ENCODE measurements around the gene RPGRIP1.
"Not testable (repeated sequence)": the region's sequence is repeated elsewhere in the genome, so short reads cannot be mapped to it uniquely, and the experiment has no call there.

Gene RPGRIP1

DNA sequence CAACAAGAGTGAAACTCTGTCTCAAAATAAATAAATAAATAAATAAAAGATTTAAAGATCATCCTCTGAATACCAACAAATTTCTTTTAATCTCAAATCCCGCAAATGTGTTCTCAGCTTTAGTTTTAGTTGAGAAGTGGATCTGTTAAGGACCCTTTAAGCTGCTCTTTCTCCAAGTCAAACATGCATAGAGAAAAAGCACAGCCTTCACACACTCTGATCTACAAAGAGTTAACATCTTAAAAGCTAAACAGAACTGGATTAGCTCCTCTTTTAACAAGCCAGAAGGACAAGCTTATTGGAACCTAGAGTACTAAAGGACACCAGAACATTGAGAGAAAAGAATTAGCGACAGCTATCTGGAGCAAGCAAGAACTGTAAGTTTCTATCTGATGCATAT, at the start of gene RPGRIP1:
TSS of gene RPGRIP1 (plus strand) at position 301 of the 400 bp plus-strand sequence. CDS start 7,894 bp downstream, outside the sequence.
- no peak for DNase-seq

DNA sequence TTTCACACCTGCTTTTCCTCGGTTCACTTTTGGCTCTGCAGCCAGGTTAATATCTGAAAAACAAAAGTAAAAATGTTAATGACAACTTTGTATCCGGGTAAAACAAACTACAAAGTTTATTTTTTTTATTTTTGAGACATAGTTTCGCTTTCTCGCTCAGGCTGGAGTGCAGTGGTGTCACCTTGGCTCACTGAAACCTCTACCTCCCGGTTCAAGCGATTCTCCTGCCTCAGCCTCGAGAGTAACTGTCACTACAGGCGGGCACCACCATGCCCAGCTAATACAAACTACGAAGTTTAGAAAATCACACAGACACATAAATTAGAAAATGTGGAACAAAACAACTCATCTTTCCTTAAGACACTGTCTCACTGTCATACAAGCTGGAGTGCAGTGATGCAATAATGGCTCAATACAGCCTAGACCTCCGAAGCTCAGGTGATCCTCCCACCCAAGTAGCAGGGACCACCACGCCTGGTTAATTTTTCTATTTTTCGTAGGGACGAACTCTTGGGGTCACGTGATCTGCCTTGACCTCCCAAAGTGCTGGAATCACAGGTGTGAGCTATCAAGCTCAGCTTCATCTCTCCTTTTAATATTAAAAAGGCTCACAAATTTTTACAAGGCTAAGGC, 48.7 kb upstream of the RPGRIP1 start:
- no peak for DNase-seq

DNA sequence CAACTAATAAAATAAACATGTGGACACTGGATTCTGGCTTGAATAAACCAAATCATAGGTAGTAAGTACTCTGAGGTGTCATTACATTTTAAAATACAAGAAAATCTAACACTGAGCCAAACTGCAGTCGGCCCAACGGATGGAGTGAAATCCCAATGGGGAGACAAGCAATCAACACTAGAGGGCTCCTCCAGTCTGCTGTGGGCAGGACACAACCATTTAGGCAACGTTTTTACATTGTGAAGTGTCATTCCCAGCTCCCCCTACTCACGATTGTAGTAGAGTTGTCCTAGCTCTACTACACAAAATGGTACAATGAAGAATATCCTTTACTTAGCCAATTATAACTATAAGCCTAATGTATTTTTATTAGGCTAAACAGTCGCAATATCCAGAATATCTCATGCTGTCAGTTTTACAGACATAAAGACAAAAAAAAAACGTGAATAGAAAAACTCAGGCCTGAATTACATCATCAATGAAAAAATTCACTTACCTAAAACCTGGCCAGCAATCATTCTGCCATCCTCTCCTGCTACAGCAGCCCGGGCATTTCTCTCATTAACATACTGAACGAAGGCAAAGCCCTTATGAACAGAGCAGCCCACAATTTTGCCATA, 46.3 kb upstream of the RPGRIP1 start:
- no peak for DNase-seq

DNA sequence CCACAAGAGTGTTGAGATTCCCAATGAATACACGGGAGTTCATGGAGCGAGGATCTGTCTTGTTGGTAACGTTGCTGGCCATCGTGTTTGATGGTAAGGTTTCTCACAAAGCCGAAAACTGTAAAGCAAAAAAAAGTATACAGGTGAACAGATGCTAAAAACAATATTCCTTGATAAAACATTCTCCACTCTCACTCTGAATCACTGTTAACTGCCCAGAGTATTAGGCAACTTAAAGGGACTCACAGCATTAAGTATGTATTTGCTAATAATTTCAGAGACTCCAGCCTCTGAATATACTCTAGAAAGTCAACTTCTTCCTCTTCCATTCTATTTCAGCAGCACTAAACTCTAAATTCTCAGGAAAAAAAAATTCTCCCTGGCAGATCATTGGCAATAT, 45.8 kb upstream of the RPGRIP1 start:
- DNase-seq = no peak

DNA sequence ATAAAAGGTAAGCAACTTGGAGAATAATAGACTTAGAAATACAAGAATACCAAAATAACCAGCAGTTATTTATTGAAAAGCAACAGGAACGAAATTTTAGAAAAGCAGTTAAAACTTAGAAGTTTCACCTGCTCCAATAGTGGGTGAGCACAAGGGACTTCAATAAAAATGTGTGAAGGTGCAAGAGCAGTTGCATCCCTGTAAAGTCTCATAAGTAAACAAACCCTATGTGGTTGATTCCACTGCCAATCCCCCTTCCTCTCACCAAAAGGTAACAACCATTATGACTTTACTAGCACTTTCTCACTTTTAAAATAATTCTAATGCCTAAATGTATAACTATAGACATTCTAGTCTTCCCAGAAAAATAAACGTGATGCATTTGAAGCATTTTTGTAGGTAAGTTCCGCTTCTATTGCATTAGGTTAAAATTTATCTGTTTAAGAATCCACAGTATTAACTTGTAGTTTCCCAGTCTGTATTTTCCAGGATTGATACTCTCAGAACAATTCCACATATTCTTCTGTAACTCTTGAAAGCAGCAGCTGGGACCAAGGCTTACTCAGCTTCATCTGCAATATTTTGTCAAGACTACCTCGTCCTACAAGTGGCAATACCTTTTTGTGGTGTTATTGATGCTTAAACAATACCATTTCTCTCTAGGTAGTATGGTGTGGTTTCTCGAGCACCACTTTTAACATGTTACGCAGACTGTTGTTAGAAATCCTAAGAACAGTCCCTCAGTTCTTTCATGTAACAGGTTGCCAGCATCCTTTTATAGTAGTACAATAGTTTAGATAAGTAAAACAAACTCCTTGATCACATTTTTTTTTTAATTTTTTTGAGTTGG, 42.7 kb upstream of the RPGRIP1 start:
- no peak for DNase-seq

DNA sequence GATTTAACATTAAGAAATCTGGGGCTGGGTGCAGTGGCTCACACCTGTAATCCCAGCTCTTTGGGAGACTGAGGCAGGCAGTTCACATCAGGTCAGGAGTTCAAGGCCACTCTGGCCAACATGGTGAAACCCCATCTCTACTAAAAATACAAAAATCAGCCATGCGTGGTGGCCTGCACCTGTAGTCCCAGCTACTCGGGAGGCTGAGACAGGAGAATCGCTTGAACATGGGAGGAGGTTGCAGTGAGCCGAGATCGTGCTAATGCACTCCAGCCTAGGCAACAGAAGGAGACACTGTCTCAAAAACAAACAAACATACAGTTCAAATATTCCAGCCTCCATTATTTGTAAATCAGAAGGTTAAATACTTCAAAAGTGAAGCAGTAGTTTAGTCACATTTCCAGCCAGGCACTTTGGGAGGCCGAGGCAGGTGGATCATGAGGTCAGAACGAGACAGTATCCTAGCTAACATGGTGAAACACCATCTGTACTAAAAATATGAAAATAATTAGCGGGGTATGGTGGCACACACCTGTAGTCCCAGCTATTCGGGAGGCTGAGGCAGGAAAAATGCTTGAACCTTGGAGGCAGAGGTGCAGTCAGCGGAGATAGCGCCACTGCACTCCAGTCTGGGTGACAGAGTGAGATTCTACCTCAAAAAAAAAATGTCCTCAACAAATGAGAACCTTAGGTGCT, 40.9 kb upstream of the RPGRIP1 start:
- no peak for DNase-seq

DNA sequence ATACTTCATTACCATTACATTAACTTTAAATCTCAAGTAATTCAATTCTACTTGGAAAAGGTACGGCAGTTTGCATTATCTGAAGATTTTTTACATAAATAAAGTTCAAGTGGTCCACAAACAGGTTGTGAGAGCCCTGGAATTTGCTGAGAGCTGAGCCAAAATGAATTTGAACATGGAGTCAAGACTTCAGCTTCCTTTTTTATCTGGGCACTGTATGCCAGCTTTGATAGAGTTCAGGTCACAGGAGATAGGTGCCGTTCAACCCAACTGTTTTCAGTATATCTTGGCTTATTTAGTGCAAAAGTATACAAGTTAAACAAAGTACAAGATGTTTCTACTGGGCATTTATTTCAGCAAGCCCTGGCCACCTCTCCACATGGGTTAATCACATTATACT, 39.5 kb upstream of the RPGRIP1 start:
- no peak for DNase-seq

DNA sequence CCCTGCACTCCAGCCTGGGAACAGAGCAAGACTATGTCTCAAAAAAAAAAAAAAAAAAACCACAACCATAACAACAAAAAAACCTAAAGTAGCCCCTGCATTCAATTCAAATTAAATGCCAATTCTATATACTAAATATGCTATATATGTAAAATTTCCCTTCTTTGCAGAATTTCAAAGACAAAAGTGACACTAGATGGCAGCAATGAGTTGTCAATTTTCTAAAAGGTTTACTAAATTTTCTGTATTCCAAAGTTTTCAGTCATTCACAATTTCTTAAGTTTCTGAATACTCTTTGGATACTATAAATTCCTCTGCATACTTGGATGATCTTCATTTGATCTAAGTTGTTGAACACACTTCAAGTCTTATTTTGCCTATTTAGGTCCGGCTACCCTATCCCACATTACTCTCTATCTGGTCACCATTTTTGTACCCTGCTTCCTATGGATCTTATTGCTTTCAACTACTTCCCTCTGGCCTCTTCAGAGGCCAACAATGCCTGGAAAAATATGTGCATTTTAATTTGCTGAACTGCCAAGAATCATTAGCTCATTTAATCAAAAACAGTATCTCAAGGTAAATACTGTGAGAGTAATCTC, 38.6 kb upstream of the RPGRIP1 start:
- peak; percentile 57 for DNase-seq

DNA sequence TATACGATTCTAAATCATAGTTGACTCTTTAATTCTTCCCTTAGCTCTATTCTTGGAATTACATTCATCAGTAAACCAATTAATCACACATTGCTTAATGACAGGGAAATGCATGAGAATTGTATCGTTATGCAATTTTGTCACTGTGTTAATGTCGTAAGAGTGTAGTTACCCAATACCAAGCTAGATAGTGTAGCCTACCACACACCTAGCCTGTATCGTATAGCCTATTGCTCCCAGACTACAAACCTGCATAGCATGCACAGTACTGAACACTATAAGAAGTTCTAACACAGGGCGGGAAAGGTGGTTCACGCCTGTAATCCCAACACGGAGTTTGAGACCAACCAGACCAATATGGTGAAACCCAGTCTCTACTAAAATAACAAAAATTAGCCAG, 35.3 kb upstream of the RPGRIP1 start:
- no peak for DNase-seq

DNA sequence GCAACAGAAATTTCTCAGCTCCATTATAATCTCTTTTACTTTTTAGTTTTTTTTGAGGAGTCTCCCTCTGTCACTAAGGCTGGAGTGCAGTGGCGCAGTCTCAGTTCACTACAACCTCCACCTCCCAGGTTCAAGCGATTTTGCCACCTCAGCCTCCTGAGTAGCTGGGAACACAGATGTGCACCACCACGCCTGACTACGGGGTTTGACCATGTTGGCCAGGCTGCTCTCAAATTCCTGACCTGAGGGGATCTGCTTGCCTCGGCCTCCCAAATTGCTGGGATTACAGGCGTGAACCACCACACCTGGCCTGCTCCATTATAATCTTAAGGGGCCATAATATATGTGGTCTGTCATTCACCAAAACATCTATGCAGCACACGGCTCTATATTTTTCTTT, 34.1 kb upstream of the RPGRIP1 start:
- no peak for DNase-seq

DNA sequence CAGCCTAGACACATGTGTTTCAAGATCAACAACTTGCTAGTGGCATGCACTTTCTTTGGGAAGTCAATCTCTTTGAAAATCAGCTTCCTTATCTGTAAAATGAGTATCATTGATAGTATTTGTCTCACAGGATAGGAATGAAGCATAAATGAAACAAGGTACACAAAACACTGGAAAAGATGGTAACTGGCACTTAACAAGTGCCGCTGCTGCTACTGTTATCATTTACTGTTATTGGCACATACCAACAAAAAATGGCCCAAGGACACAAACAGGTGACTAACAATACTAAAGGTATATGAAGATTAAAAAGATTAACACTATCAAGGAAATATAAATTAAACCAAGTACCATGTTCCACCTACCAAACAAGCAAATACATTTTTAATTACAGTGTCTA, 31.5 kb upstream of the RPGRIP1 start:
- DNase-seq = no peak

DNA sequence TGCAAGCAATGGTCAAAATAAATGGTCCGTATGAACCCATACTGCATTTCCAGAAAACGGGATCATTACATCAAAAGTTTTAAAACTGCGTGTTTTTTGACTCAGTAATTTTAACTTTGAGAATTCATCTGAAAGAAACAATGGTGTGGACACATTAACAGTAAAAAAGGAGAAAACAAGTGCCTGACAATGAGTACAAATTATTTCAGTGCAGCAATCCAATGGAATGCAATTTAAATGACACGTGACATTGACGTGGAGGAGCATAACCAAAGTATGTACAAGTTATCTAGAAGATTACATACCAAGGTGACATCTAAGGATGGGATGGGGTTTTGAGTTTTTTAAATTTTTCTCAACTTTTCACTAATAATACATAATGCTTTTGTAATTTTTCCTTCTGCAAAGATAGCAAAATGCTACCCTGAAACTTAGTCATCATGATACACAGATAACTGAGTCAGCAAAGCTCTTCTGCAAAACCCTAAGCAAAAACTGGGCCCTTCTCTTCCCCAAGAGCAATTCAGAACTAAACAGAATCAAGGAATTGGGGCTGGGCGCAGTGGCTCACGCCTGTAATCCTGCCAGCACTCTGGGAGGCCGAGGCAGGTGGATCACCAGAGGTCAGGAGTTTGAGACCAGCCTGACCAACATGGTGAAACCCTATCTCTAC, 31.0 kb upstream of the RPGRIP1 start:
- no peak for DNase-seq

DNA sequence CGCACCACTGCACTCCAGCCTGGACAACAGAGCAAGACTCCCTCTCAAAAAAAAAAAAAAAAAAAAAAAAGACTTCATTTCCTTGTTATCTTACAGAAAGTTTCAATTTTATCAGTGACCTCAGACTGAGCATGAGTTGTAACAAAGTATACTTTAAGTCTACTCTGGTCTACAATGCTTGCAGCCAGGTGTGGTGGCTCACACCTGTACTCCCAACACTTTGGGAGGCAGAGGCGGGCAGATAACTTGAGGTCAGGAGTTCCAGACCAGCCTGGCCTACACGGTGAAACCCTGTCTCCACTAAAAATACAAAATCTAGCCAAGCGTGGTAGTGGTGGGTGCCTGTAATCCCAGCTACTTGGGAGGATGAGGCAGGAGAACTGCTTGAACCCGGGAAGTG, 28.7 kb upstream of the RPGRIP1 start:
- no peak for DNase-seq

DNA sequence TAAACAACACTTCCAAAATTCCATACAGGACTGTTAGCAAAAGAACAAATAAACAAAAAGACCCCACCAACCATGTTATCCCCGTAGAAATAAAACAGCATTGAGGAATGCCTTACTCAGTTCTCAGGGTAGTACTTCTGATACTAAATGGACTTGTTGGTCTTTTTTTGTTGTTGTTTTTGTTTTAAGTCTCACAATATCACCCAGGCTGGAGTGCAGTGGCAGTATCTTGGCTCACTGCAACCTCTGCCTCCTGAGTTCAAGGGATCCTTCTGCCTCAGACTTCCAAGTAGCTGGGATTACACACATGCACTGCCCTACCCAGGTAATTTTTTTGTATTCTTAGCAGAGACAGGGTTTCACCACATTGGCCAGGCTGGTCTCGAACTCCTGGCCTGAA, 27.7 kb upstream of the RPGRIP1 start:
- DNase-seq = no peak

DNA sequence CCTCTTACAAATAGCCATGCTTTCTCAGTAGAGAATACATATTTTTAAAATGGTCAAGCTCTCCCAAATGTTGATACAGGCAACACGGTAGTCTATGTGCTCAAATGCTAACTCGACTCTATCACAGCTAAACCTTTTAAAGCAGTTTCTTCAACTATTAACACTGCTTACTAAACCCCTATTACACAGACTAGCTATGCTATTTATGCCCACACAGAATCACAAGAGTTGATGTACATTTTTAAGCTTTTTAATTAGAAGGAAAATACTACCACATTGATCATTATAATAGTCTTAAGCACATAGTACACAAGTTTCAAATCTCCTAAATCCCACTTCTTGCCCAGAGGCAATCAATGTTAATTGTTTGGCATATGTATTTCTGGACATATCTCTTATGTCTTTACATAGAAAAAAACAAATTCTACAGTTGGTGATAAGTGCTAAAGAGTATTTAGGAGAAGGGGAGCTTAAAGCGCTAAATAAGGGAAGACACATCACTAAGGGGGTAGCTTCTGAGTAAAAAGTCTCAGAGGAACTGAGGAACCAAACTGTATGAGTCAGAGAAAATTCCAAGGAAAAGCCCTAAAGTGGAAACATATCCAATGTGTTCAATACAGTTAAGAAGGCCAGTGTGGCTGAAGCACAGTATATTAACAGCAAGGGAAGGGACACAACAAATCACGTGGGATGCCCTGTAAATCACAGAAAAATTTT, 24.3 kb upstream of the RPGRIP1 start:
- DNase-seq = no peak

DNA sequence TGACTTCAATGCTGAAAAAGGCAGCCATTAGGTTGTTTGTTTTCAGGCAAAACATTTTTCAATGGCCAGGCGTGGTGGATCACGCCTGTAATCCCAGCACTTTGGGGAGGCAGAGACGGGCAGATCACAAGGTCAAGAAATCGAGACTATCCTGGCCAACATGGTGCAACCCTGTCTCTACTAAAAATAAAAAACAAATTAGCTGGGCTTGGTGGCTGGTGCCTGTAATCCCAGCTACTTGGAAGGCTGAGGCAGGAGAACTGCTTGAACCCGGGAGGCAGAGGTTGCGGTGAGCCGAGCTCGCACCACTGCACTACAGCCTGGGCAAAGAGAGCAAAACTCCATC, 23.8 kb upstream of the RPGRIP1 start:
- not testable (repeated sequence) for DNase-seq

DNA sequence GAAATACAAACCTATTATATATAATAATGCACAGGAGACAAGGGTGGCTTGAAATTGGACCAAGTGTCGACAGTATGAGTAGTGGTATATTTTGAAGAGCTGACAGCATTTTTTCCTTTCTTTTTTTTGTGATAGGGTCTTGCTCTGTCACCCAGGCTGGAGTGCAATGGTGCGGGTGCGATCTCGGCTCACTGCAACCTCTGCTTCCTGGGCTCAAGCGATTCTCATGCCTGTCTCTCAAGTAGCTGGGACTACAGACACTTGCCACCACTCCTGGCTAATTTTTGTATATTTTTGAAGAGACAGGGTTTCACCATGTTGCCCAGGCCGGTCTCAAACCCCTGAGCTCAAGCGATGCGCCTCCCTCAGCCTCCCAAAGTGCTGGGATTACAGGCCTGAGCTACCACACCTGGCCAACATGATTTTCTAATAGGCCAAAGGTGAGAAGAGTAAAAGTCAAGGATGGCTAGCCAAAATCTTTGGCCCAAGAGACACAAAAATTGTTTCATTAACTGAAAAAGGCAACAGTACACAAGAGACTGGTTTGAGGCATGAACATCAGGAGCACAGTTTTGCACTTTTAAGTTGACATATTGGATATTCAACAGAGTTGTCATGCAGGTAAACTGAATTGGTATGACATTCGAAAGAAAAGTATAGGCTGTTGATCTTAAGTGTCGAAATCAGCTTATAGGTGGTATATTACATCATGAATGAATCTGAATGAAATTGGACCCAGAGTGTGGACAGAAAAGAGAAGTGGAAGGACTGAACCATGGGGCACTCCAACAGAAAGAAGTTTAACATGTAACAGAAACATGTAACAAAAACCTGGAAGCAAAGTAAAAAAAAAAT, 23.1 kb upstream of the RPGRIP1 start:
- DNase-seq = no peak

DNA sequence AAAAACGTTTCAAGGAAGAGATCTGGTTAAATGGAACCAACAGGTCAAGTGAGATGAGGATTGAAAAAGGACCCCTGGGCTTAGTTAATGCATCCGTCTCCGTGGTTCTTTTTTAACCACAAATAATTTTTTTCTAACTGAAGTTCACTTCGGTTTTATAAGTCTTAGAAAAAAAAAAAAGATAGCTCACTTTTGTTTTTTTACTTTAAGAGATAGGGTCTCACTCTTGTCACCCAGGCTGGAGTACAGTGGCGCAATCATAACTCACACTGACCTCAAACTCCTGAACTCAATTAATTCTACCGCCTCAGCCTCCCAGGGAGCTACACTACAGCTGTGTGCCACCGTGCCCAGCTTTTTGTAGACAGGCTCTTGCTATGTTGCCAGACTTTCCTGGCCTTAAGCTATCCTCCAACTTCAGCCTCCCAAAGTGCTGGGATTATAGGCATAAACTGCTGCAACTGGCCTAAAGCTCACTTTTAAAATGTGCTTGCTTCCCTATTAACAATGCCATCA, 22.4 kb upstream of the RPGRIP1 start:
- no peak for DNase-seq

DNA sequence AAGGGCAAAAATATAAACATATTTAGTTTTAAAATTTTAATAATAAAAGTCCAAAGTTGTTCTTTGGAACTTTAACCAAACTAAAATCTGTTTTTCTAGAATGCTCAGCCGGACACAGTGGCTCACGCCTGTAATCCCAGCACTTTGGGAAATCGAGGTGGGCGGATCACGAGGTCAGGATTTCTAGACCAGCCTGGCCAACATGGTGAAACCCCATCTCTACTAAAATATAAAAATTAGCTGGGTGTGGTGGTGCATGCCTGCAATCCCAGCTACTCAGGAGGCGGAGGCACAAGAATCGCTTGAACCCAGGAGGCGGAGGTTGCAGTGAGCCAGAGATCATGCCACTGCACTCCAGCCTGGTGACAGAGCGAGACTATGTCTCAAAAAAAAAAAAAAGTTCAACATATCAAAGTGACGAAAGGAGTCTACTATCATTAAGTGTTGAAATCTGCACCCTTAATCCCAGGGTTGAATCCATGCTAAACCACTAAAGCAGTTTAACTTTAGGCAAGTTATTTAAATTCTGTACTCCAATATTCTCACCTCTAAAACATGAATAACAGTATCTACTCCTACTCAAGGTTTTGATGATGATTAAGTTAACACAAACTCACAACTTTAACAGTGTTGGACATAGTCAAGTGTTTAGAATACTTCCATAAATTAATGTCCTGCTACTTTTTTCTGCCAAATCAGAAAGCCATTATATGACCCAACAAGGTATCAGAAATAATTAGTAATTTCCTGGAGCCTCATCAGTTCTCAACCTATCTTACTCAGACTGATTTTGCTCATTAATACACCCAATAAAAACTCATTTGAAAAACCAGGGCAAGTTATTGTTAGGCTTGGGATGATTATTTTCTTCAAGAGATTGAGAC, 21.6 kb upstream of the RPGRIP1 start:
- no peak for DNase-seq
